Glutamatergic neuron (in vitro differentiated cells): Measurements from ENCODE around the gene HIF3A. TPM values are rescaled to one million over a fixed set of nuclear protein-coding genes. Genes with fewer than 3 reads are reported as not detected.
"Not testable (repeated sequence)": the region's sequence is repeated elsewhere in the genome, so short reads cannot be mapped to it uniquely, and the experiment has no call there.

Source experiments
- DNase-seq: peaks from one replicate; pipeline ENCODE4 v3.0.0; 2022
- H3K27ac Mint-ChIP-seq: one replicate; pipeline ENCODE4 v1.8.0; 2020; ENCODE audit warnings: mild to moderate bottlenecking, mixed read lengths, inconsistent platforms; ENCODE audit not compliant: unreplicated experiment
- H3K27me3 Mint-ChIP-seq: one replicate; pipeline ENCODE4 v1.8.0; 2020; ENCODE audit warnings: mild to moderate bottlenecking, moderate library complexity, mixed read lengths, inconsistent platforms; ENCODE audit not compliant: unreplicated experiment
- H3K36me3 Mint-ChIP-seq: one replicate; pipeline ENCODE4 v1.8.0; 2020; ENCODE audit warnings: mild to moderate bottlenecking, mixed read lengths, inconsistent platforms; ENCODE audit not compliant: unreplicated experiment
- H3K4me1 Mint-ChIP-seq: one replicate; pipeline ENCODE4 v1.8.0; 2020; ENCODE audit warnings: mild to moderate bottlenecking, low read depth, mixed read lengths, inconsistent platforms; ENCODE audit not compliant: unreplicated experiment
- H3K4me3 Mint-ChIP-seq: one replicate; pipeline ENCODE4 v1.8.0; 2020; ENCODE audit warnings: mild to moderate bottlenecking, mixed read lengths, inconsistent platforms; ENCODE audit not compliant: unreplicated experiment
- H3K9me3 Mint-ChIP-seq: one replicate; pipeline ENCODE4 v1.8.0; 2020; ENCODE audit warnings: mild to moderate bottlenecking, moderate library complexity, mixed read lengths, inconsistent platforms; ENCODE audit not compliant: unreplicated experiment
- CTCF ChIP-seq: fragments of 200-600 bp; sonication (generic); IDR thresholded peaks from one replicate; pipeline ENCODE4 v1.5.0; 2021; ENCODE audit not compliant: partially characterized antibody, unreplicated experiment
- total RNA-seq: library from RNA; stranded (reverse); fragmentation: NEBNext Ultra II Directional; extraction: Animal tissue kit (Norgen Biotek cat#: 25700); gene quantifications from one replicate; pipeline ENCODE4 v1.2.1, GENCODE V29; 2021; ENCODE audit not compliant: unreplicated experiment

The HIF3A gene
- total RNA-seq, 1 donor from 2014 or later = 4.4 TPM

GRCh38 chr19:46264801-46265200 is 32.0 kb upstream of the HIF3A start:
- not testable (repeated sequence) for H3K4me3 Mint-ChIP-seq, H3K36me3 Mint-ChIP-seq, H3K27ac Mint-ChIP-seq, H3K9me3 Mint-ChIP-seq, H3K4me1 Mint-ChIP-seq, DNase-seq, H3K27me3 Mint-ChIP-seq

GRCh38 chr19:46265217-46265828 is 31.5 kb upstream of the HIF3A start:
- peak; percentile 93 for TF ChIP-seq CTCF
- no peaks in the 10 kb centered on the region for H3K4me1 Mint-ChIP-seq
- H3K27me3 Mint-ChIP-seq = no peaks in the 10 kb centered on the region
- no peaks in the 10 kb centered on the region for H3K36me3 Mint-ChIP-seq
- no peaks in the 10 kb centered on the region for H3K9me3 Mint-ChIP-seq
- H3K4me3 Mint-ChIP-seq = no peak overlapping the region
- no peak overlapping the region for H3K27ac Mint-ChIP-seq
- DNase-seq = peak; percentile 61

- no peaks in the 10 kb centered on the region for H3K4me1 Mint-ChIP-seq
- no peak for TF ChIP-seq CTCF
- DNase-seq = no peak
- no peaks in the 10 kb centered on the region for H3K36me3 Mint-ChIP-seq
- no peak overlapping the region for H3K4me3 Mint-ChIP-seq
- H3K27ac Mint-ChIP-seq = no peak overlapping the region
- H3K9me3 Mint-ChIP-seq = peaks cover 4% of the 10 kb centered on the region
- H3K27me3 Mint-ChIP-seq = no peaks in the 10 kb centered on the region
Observed at GRCh38 chr19:46269101-46269500, 27.7 kb upstream of the HIF3A start.

- H3K27me3 Mint-ChIP-seq = no peaks in the 10 kb centered on the region
- no peak for TF ChIP-seq CTCF
- no peaks in the 10 kb centered on the region for H3K36me3 Mint-ChIP-seq
- H3K27ac Mint-ChIP-seq = no peak overlapping the region
- no peak for DNase-seq
- no peaks in the 10 kb centered on the region for H3K4me1 Mint-ChIP-seq
- H3K4me3 Mint-ChIP-seq = no peak overlapping the region
- H3K9me3 Mint-ChIP-seq = peaks cover 4% of the 10 kb centered on the region
Observed at GRCh38 chr19:46270521-46271256, 26.2 kb upstream of the HIF3A start.

- no peaks in the 10 kb centered on the region for H3K27me3 Mint-ChIP-seq
- H3K27ac Mint-ChIP-seq = no peak overlapping the region
- H3K4me1 Mint-ChIP-seq = no peaks in the 10 kb centered on the region
- DNase-seq = no peak
- TF ChIP-seq CTCF = no peak
- H3K4me3 Mint-ChIP-seq = no peak overlapping the region
- H3K36me3 Mint-ChIP-seq = no peaks in the 10 kb centered on the region
- peaks cover 4% of the 10 kb centered on the region for H3K9me3 Mint-ChIP-seq
Observed at GRCh38 chr19:46271481-46272197, 25.2 kb upstream of the HIF3A start.

GRCh38 chr19:46273931-46274330 is 22.9 kb upstream of the HIF3A start:
- not testable (repeated sequence) for H3K27ac Mint-ChIP-seq, DNase-seq, H3K36me3 Mint-ChIP-seq, H3K27me3 Mint-ChIP-seq, H3K9me3 Mint-ChIP-seq, H3K4me3 Mint-ChIP-seq, H3K4me1 Mint-ChIP-seq
